Activated T-cell treated with anti-CD3 and anti-CD28 coated beads, Interleukin-2, amount 50 U/mL, for 1 hour (primary cell): ENCODE data around the gene COL23A1.

Experiments
- DNase-seq: peaks from one replicate; pipeline ENCODE4 v3.0.0-alpha.2; 2020

COL23A1 gene

DNA sequence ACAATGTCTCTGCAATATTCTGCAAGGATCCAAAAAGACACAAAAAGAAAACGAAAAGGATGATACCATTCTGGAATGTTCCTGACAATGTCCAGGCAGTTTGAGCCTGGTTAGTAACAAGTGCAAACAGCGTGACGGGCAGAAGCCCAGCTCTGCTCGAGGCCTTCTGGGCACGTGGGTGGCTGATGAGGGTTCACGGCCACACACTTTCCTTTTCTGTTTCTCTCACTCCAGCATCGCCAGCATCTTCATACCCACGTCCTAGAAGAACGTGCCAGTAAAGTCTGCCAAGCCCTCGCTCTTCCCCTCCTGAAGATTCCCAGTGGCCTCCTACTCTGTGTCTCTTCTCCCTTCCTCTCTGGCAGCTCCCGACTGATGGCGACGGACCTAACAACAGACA lies 36.7 kb downstream of the COL23A1 start:
- no peak for DNase-seq

DNA sequence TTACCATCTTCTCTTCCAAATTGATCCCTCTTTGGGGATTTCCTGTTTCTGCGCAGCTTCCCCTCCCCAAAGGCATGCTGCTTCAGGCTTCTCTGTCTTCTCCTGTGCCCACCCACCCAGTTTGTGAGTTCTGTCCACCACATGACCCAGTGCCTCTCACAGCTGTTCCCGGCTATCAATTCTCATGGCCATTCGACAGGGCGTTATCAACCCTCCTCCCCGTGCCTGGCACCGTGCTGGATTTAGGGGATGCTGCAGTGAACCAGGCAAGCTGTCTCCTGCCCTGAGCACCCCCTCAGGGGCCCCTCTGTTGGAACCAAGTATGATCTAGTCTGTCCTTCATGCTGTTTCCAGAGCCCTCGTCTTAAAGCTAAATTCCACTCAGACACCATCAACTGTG lies 38.7 kb downstream of the COL23A1 start:
- DNase-seq = no peak

DNA sequence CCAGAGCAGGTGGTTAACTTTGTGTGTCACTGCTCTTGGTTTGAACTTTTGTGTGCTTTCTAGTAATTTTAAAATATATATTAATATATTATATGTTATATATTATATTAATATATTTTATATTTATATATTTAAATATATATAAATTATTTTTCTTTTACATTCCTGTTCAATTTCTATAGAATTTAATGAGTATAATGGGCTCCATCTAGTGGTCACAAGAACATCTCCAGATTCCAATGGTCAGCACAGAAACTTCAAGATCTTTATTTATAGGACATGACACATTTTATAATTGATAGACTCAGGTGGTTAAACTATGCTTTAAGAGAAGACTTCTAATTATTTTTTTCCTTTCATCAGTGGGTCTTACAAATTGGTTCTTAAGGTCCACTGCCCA lies 39.1 kb downstream of the COL23A1 start:
- no peak for DNase-seq

DNA sequence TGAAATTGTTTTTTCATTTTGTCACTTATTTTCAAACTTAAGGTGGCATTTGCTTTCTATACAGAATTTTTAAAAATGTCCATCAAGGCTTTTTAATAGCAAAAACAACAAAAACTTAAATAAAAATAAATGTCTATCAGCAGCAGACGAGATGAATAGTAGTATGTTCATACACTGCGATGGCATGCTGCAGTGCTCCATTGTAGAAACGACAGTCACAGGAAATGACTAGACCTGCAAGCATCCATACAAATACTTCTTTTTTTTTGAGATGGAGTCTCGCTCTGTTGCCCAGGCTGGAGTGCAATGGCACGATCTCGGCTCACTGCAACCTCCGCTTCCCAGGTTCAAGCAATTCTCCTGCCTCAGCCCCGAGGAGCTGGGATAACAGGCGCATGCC lies 41.4 kb downstream of the COL23A1 start:
- no peak for DNase-seq

DNA sequence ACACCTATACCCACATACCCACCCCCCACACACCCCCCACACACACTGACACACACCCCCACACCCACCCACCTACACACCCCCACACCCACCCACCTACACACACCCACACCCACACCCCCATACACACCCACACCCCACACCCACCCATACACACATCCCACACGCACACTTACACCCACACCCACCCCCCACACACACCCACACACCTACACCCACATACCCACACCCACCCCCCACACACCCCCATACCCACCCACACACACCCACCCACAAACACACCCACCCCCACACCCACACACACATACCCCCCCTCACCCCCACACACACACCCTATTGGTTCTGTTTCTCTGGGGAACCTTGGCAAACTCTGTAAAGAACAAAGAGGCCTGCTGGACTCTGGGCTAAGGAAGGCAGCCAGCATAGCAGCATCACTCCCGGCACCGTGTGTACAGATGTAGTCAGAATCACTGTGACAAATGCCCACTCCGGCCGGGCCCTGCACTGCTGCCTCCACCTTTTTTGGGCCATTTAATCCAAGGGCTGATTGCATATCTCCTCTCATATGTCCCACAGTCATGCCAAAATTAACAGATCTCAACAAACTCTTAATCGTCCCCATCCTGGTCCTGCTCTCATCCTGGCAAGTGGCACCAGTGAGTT lies 42.3 kb downstream of the COL23A1 start:
- no peak for DNase-seq

DNA sequence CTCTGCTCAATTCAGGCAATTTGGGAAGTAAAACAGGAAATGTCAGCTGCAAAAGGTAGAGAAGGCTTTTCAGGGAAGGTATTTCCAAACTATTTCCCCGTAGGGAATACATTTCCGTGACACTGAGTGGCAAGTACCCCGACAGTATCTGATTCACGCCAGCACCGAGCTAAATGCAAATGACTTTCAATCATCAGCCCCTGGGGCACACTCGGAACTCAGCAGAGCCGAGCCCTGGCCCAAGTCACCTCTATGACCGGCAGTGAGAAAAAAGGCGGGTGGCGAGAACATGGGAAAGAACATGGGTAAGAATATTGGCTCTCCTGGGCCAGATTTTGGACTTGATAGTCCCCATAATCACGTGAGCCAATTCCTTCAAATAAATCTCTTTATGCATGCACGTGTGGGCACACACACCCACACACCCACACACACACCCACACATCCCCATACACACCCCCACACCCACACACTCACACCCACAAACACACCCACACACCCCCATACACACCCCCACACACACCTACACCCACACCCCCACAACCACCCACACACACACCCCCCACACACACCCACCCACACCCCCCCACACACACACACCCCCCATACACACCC lies 43.0 kb downstream of the COL23A1 start:
- no peak for DNase-seq

DNA sequence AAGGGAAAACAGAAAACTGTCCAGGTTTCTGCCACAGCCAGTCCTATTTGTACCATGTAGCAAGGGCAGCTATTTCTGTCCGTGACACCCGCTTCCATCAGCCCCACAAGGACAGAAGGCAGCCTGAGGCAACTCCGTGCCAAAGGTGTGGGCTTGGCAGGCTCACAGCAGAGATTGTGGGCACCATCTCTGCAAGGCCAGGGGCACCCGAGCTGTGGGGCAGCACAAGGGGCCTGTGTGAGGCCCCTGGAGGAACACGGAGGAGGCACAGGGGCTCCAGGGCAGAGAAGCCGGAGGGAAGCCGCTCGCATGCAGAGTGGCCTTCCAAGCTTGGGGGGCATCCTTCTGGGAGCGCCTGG lies 43.5 kb downstream of the COL23A1 start:
- no peak for DNase-seq

DNA sequence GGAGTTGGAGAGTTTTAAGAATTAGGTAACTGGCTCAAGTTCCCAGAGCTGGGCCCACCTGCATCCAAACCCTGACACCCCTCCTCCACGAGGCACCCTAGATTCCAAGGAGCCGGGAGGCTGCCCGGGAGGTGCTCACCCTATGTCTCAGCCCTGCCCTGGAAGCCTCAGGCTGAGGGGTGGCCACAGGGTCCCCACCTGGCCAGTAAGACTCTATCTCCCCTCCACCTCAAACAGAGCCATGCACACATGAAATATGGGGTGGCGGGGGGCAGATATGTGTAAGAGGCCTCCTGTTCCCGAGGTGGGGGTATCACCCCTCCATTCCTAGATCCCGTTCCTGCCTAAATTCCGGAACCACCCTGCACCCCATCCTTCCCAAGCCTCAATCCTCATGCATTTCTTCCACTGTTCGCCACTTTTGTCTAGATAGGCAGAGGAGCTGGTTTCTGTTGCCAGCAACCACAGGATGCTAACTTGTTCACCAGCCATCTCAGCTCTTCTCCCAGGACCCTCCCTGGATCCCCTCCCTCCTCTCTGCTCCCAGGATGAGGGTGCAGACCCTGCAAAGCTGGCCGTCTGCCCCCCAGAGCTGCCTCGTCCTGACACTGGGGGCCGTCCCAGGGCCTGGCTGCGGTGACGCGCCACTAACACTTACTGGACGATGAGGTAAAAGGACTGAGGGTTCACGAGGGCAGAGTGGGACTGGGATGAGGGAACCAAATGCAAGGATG lies 44.1 kb downstream of the COL23A1 start:
- DNase-seq = no peak

DNA sequence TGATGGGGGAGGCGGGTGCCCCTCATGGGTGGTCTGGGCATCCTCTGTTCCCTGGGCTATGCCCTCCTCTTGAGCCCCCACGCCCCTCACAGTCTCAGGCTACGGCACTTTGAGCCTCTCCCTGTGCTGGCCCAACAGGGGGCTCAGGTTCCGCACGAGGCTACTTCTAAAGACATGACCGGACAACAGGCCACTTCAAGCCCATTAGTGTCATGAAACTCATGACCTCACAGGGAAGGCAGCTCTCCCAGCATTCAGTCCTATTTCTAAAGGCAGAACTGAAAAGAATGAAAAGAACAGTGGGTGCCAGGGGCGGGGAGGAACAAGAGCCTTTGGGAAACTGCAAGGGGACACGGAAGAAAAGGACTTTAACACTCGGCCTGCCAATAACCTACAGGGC lies 45.0 kb downstream of the COL23A1 start:
- DNase-seq = no peak

DNA sequence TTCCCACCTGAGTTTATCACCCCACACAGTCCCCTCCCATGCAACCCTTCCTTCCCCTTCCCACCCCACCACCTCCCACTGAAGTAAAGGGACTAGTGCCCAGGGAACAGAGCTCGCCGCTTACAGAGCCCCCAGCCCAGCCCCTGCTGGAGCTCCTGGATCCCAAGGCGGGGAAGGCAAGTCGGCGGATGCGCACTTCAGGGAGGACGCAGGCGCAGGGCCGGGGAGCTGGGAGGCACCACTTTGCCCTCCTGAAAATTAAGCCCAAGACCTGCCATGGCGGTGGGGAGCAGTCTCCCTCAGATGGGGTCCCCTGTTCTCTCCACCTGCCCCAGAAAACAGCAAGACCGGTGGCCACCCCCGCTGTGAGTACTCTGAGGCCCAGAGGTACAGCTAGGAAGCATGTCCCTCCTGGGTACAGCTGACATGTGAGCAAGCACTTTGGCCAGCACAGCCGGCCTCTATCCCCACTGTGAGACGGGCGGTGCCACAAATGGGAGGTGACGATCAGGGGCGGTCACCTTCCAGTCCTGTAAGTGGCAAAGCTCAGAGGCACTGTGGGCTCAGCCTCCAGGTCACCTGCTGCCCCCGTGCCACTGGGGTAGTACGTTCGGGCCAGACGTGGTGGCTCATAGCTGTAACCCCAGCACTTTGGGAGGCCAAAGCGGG lies 45.9 kb downstream of the COL23A1 start:
- DNase-seq = no peak

DNA sequence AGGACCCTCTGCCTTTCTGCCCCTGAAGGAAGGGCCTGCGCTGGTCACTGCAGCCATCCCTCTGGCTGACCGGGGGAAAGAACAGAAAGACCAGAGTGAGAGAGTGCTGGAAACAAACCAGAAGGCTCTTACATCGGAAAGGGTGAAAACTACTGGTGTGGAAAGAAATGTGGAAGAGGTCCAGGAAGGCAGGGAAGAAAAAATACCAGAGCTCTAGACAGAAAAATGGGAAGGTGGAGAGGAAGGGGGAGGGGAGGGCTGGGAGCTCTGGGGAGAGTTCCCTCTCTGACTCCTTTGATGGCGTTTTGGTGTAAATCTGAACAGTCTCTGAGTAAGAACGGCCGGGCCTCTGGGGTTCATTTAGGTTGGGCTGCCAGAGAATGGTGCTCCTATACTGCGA lies 47.7 kb downstream of the COL23A1 start:
- DNase-seq = no peak

DNA sequence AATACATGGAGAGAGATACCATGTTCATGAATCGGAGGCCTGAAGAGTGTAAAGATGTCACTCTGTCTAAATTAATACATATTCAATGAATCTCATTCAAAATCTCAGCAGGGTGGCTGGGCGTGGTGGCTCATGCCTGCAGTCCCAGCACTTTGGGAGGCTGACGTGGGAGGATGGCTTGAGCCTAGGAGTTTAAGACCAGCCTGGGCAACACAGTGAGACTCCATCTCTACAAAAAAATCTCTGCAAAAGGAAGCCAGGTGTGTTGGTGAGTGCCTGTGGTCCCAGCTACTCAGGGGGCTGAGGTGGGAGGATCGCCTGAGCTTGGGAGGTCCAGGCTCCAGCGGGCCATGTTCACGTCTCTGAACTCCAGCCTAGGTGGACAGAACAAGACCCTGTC lies 49.7 kb downstream of the COL23A1 start:
- DNase-seq = no peak

DNA sequence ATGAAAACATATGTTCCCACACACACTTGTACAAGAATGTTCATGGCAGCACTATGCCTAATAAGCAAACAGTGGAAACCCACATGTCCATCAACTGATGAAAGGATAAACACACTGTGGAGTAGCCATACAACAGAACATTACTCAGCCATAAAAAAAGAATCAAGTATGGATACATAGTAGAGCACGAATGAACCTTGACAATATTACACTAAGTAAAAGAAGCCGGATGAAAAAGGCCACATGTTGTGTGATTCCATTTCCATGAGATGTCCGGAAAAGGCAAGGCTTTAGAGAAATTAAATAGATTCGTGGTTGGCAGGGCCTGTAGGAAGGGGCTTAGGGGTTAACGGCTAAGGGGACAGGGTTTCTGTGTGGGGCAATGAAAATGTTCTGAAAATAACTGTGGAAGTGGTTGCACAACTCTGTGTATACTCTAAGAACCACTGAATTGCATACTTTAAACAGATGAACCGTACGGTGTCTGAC lies 51.4 kb downstream of the COL23A1 start:
- DNase-seq = no peak

DNA sequence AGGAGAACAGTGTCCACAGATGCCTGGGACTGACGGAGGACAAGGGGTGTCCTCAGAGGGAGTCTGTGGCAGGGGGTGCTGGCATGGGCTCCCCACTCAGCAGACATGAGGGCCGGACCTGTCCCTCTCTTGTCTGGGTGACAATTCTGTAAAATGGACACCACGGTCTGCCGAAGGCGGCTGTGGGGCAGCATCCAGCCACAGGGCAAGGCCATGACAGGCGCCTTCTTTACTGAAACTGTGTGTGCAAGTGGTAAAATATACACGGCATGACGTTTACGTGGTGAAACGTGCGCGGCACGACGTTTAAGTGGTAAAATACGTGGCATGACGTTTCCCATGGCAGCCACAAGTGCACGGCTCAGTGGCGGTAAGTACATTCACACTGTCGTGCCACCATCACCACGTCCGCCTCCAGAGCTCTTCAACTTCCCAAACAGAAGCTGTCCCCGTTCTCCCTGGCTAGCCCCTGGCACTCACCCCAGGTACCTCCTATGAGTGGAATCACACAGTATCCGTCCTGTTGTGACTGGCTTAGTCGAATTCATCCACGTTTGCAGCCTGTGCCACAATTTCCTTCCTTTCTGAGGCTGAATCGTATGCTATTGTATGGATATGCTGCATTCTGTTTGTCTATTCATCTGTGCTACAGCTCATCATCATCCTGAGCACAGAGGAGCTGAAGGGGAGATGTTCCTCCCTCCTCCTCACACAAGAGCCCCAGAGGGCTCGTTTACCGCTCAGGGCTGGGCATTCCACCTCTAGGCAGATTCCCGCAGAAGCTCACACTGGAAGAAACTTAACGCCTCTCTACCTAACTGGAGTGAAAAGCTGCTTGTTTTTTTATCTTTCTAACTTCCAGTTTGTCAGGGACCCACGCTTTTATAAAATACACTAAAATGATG lies 52.5 kb downstream of the COL23A1 start:
- no peak for DNase-seq

DNA sequence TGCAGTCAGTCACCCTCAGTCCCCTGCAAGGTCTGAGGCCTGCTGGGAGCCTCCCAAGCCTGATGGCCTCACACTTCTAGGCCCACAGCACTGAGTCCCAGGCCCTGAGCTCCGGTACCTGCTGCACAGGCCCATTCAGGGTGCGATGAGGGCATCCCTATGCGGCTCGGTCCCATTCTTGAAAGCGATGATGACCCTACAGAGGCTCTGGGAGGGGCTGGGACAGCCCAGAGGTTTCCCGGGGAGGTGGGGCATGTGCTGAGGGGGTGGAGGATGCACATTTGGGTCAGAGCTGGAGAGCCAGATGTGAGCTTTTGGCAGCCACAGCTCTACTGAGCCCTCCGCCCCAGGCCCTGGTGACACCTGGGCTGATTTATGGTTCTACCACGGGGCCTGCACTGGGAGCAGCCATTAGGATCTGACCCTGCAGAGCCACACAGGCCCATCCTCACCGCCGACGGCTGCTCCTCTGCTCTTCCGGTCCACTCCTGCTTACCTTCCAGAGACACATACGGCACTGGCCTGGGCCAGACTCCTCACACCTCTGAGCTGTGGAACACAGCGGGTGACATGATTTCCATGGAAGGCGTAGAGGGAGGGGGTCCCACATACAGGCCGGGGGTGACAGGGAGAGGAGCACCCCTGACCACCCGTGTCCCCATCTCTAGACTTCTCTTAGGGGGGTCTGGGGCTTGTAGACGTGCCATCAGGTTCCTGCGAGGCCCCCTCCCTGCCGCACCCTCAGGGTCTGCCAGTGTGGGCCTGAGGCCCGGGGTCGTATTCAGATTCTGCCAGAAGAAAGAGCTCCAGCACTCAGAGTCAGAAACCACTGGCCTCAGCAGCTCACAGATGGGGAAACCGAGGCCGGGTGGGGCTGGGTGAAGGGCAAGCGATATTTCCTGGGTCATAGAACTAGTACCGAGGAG lies 53.4 kb downstream of the COL23A1 start:
- no peak for DNase-seq

DNA sequence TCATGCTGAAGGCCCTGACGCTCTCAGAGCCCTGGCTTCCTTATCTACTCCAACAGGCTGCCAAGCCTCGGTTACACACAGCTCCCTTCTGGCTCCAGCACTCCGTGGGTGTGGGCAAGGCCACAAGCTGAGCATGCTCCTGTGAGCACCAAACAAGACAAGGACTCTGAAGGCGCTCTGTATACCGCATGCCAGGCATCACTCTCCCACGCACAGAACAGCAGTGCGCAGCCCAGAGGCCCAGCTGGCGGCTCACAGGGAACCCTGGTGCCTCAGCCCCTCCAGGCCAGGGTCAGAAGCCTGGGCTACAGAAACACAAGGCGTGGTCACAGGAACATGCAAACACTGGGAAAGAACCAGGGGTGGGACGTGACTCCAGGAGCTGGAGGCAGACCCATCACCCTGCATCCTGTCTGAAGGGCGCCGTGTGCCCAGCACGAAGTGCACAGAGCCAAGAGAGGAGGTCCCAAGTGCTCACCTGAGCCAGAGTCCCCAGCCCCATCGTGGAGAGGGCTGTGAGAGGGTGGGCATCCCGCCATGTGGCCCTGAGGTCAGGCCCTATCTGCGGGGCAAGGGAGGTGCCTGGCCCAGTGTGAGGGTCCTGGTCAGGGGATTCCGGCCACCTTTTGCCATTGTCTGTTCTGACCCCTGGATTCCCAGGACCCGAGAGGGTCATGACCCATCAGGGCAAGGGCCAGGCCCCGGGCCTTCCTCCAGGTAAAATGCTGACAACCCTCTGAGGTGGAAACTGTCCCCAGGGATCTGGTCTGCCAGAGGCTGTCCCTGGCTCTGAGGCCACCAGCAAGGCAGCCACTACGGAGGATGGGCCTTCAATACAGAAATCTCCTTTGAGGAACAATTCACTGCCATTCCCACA lies 54.7 kb downstream of the COL23A1 start:
- DNase-seq = no peak

DNA sequence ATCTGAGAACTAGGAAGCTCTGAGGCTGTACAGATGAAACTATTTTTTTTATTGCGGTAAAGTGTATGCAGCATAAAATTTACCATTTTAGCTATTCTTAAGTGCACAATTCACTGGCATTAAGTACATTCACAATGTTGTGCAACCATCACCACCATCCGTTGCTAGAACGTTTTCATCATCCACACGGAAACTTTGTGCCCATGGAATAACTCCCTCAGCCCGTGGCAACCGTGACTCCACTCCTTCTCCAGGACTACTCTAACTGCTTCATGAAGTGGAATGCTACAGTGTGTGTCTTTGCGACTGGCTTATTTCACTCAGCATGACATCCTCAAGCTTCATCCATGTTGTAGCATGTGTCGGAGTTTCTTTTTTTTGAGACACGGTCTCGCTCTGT lies 57.1 kb downstream of the COL23A1 start:
- no peak for DNase-seq

DNA sequence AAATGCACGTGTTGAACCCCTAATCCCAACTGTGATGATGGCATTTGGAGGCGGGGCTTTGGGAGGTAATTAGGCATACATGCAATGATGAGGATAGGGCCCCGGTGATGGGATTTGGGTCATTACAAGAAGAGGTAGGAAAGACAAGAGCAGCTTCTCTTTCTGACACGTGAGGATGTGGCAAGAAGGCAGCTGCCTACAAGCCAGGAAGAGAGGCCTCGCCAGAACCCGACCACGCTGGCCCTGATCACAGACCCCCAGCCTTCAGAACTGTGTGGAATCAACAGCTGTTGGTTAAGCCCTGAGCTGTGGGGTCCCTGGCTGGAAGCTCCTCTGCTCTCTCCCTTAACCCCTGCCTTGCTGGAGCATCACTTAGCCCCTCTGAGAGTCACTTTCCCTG lies 57.5 kb downstream of the COL23A1 start:
- DNase-seq = no peak

DNA sequence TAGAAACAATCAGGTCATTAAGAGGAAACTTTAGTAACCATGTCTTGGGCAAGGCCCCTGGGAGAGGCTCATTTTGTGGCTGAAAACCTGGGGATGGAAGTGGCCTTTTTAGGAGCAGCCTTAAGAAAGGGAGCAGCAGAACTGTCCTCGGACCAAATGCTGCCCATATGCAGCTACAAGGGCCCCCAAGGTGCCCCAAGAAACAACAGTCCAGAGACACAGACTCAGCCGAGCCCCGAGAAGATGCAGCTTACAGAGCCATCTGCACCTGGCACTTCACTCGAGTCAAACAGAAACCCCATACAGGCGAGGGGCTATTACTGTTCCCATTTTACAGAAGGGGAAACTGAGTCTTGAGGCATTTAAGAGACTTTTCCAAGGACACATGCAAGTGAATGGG lies 58.0 kb downstream of the COL23A1 start:
- DNase-seq = no peak

DNA sequence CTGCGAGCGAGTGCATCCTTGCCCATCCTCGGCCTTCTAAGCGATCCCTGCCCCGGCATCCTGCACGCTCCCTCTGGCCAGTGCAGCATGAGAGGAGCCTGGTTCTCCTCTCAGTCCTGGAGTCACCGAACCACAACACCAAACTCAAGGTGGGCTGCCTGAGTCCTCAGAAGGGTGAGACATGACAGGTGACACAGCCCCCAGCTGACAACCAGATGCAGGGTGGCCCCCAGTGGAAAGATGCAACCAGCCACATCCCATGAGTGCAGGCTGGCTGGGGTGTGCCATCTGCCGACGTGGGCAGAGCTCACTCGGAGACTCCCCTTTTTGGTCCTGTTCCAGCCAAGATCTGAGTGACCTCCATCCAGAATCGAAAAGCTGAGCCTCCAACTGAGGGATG lies 58.4 kb downstream of the COL23A1 start:
- no peak for DNase-seq

DNA sequence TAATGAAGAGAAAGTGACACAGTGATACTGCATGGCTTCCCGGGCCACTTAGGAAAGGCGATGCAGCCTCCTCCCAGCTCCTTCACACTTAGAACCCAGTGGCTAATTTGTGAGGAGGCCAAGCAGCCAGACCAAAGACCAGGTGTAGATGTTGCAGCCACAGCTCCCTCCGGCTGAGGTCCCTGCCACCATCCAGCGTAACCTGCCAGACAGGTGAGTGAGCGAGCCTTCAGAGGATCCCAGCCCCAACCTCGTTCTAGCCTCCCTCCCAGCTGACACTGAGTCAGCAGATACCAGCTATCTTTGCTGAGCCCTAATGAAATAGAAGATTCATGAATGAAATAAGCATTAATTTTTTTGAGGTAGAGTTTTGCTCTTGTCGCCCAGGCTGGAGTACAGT lies 59.7 kb downstream of the COL23A1 start:
- no peak for DNase-seq
